H4 (cell line): Measurements from ENCODE around the gene KBTBD6. TPM values are rescaled to one million over a fixed set of nuclear protein-coding genes. Genes with fewer than 3 reads are reported as not detected.
"Not testable (repeated sequence)": the region's sequence is repeated elsewhere in the genome, so short reads cannot be mapped to it uniquely, and the experiment has no call there.

Experiments
- DNase-seq: peaks from one replicate; pipeline ENCODE4 v3.0.0-alpha.2; 2015; ENCODE audit warnings: low spot score
- total RNA-seq: library from RNA; depleted of rRNA; stranded (reverse); fragments of >200 nt; shearing (Covaris generic); gene quantifications from 2 replicates; pipeline ENCODE4 v1.2.3, GENCODE V29; 2014; rRNA removed

KBTBD6 gene
- total RNA-seq, 1 experiment from 2014 or later, result 5.2 TPM

DNA sequence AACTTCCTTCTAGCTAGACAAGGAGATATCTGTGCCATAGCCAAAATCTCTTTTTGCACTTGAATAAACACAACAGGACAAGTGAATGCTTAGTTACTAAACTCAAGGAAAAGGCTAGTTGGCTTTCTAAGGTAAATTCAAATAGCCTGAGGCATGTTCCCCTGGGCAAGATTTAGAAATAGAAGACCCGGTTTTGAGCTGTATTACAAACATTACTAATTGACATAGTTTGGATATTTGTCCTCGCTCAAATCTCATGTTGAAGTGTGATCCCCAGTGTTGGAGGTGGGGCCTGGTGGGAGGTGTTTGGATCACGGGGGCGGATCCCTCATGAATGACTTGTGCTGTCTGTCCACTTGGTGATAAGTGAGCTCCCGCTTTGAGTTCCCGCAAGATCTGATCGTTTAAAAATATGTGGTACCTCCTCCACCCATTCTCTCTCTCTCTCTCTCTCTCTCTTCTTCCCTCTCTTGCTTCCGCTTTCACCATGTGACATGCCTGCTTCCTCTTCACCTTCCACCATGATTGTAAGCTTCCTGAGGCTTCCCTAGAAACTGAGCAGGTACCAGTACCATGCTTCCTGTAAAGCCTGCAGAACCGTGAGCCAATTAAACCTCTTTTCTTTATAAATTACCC, 3.9 kb upstream of the KBTBD6 start:
- no peak for DNase-seq

GRCh38 chr13:41133951-41134350, 1.3 kb upstream of the KBTBD6 start:
- no peak for DNase-seq

- DNase-seq, result not testable (repeated sequence)
These were observed 716 bp downstream of the KBTBD6 start for GRCh38 chr13:41131660-41132511.

DNA sequence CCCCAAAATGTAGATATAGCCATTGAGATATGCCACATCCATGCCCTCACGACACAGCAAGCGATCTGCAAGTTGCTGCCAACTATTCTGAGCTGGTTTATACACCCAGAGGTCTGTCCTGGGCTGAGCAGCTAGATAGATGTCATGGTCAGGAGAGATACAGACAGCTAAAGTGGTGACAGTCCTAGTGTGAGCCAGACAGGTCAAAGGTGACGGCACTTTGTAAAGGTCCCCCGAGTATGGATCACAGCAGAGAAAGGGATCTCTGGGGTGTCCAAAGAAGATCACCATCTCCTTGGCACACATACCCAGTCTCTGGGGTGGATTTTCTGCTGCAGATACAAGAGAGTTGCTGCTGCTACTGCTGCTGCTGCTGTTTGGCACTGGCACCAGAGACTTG, 1.4 kb downstream of the KBTBD6 start:
- not testable (repeated sequence) for DNase-seq

DNA sequence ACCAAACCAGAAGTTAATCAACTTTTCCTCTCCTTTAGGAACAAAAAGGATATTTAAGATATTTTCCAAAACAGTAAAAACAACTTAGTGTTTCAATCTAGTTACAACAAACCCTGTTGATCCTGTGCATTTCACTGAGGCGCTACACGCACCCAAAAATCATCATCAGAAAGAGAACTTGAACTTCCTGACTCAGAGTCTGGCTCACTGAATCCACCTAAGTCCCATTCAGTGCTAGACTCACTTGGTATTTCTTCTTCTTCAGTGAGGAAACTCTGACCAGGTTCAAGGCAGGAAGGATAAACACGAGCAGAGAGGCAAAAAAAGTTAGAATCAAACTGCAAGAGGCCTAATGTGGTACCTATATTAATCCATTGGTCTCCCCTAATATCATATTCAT, 2.2 kb downstream of the KBTBD6 start:
- DNase-seq, result no peak

DNA sequence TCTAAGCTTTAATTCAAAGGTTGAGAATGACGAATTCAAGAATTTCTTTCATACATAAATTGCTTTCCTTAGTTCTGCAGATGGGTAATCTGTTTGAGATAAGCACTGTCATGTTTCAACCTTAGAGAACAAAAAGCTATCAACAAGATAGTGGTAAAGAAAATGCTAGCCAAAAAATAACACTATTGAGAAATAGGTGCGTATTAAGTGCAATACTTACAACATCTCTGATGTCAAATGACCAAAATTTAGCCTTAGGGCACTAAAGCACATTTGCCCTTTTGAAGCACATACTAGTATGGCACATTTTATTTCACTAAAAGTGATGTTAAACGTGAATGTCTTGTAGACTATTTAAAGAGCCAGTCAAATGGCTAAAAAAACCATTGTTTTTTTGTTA, 4.9 kb downstream of the KBTBD6 start:
- DNase-seq, result no peak

GRCh38 chr13:41122838-41123237, 9.8 kb downstream of the KBTBD6 start:
- DNase-seq, result no peak

DNA sequence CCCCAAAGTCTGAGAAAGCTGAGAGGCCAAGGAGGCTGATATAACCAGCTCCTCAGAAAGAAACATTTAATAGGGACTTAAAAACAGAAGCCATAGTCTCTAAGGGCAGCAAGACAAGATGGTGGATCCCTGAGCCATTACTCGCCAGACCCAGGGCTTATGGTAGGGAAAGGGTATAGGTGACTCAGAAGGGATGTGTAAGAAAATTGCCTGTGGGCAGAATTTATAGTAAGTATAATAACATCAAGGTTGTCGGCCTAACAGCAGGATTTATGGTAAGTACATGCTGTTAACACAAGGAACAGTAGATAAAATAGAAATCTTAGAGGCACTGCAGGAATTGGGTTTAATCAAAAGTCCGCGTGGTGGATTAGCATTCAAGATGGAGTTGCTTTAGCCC, 14.7 kb downstream of the KBTBD6 start:
- DNase-seq, result no peak

DNA sequence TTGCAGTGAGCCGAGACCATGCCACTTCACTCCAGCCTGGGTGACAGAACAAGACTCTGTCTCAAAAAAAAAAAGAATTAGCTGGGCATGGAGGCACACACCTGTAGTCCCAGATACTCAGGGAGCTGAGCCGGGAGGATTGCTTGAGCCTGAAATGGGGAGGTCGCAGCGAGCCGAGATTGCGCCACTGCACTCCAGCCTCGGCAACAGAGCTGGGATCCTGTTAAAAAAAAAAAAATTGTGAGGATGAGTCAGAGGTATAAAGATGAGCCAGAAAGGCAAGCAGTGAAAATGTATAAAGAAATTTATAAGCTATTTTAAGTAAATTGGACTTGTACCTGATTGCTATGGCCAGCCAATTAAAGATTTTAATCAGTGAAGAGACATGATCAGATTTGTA, 21.1 kb downstream of the KBTBD6 start:
- no peak for DNase-seq

- DNase-seq, result no peak
These were observed 25.0 kb downstream of the KBTBD6 start for GRCh38 chr13:41107584-41108014.

DNA sequence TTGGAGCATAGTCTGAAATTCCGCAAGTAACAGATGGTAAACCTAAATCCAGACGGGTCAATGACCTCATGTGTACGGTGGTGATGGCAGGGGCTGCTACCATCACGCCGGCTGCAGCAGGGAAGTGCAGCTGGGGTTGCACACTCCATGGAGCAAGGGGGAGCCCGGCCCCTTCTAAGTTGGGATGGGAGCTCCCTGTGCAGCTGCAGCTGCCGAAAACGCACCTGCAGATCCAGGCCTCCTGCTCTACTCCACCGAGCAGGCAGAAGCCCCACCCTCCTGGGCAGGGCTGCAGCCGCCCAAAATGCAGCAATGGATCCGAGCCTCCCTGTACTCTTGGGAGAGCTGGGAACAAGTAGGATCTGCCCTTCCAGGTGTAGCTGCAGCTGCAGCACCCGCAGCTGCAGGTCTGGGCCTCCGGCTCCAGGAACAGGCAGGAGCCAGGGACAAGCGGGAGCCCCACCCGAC, 25.5 kb downstream of the KBTBD6 start:
- no peak for DNase-seq

DNA sequence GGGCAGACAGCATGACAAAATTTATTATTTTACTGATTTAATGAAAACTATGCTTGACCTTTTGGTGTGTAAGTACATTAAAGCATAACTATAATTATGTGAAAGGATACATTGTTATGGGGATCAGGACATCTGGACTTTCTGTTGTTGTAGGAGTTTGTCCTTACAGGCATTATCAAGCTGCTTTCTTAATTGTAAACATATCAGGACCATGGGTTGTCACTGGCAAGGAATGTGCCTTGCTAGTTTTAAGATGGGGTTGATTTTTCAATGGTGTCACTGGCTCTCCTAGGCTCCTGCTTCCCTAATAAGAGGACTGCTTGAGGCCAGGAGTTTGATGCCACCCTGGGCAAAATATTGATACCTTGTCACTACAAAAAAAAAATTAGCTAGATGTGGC, 32.6 kb downstream of the KBTBD6 start:
- no peak for DNase-seq

DNA sequence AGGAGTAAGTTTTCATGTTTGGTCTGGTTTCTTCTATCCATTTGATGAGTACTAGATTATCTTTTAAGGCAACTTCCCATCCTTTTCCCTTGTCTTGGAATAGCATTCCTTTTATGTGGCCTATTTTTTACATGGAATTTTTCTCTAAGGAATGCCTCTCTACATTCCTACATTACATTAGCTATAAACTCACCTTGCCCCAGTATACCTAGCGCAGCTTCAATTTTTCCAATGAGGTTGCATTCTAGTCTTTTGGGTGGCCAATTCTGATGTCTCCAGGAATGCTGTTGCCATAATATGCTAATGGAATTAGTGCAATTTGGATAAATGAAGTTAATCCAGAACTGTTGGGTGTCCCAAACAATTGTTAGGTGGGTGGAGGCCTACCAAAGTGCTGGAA, 33.8 kb downstream of the KBTBD6 start:
- no peak for DNase-seq

GRCh38 chr13:41095681-41096080, 36.9 kb downstream of the KBTBD6 start:
- not testable (repeated sequence) for DNase-seq

- no peak for DNase-seq
These were observed 46.5 kb downstream of the KBTBD6 start for GRCh38 chr13:41085961-41086585.

DNA sequence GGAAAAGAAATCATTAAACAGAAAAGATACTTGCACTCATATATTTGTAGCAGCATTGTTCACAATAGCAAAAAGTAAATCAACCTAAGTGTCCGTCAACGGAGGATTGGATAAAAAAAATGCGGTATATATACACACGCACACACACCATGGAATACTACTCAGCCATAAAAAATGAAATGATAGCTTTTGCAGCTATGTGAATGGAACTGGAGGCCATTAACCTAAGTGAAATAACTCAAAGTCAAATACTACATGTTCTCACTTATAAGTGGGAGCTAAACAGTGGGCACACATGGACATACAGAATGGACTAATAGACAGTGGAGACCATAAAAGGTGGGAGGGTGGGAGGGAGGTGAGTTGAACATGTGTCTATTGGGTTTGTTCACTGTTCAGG, 52.9 kb downstream of the KBTBD6 start:
- no peak for DNase-seq

Other genes with a start within 250 kb of the KBTBD6 start
- gene ELF1, start 113.5 kb downstream of the KBTBD6 start, total RNA-seq, result 17.3 and 18.1 TPM in 2 replicates
- 3.1 and 5.2 TPM in 2 replicates for gene WBP4, start 71.3 kb downstream of the KBTBD6 start, total RNA-seq
- 4.3 and 5.9 TPM in 2 replicates for gene KBTBD7, start 61.8 kb upstream of the KBTBD6 start, total RNA-seq
- 4.4 and 9.1 TPM in 2 replicates for gene MTRF1, start 130.8 kb upstream of the KBTBD6 start, total RNA-seq
- 6.6 and 6.8 TPM in 2 replicates for gene NAA16, start 178.5 kb upstream of the KBTBD6 start, total RNA-seq